H1 (cell line): ENCODE results near the gene MS4A15.

Experiments
- CHD1 ChIP-seq: IDR thresholded peaks from 2 replicates; pipeline ENCODE4 v1.6.1; 2012; ENCODE audit warnings: low read depth, low read length, improper control_type of control experiment
- EZH2 ChIP-seq: fragments of 200-600 bp; sonication (generic); IDR thresholded peaks from 2 replicates; pipeline ENCODE4 v1.7.1; 2012; ENCODE audit warnings: low read depth, mild to moderate bottlenecking, moderate library complexity, low read length, inconsistent platforms; ENCODE audit not compliant: severe bottlenecking
- HDAC6 ChIP-seq: IDR thresholded peaks from one replicate; pipeline ENCODE4 v1.7.1; 2012; ENCODE audit warnings: low read depth, mild to moderate bottlenecking, inconsistent platforms, low read length, moderate library complexity
- MAFK ChIP-seq: IDR thresholded peaks from 2 replicates; pipeline ENCODE4 v1.6.1; 2012; ENCODE audit warnings: low read depth, mild to moderate bottlenecking, improper control_type of control experiment, low read length
- POLR2AphosphoS5 ChIP-seq: IDR thresholded peaks from 2 replicates; pipeline ENCODE4 v1.6.1; 2011; ENCODE audit warnings: low read depth, low read length
- RAD21 ChIP-seq, 2 experiments: IDR thresholded peaks in 1 of 2; conservative IDR thresholded peaks in 1 of 2; 2 replicates each; pipeline ENCODE4 v1.6.1; 2011; ENCODE audit warnings: low read depth in 2 of 2, low read length in 2 of 2, improper control_type of control experiment in 1 of 2, inconsistent platforms in 1 of 2, mild to moderate bottlenecking in 1 of 2, moderate library complexity in 1 of 2
- SUZ12 ChIP-seq: fragments of 200-600 bp; sonication (generic); IDR thresholded peaks from 2 replicates; pipeline ENCODE4 v1.6.1; 2012; ENCODE audit warnings: mild to moderate bottlenecking, inconsistent platforms, low read length, moderate library complexity, mixed read lengths
- TBP ChIP-seq: IDR thresholded peaks from 2 replicates; pipeline ENCODE4 v1.6.1; 2011; ENCODE audit warnings: low read depth, low read length, improper control_type of control experiment
- TEAD4 ChIP-seq: IDR thresholded peaks from 2 replicates; pipeline ENCODE4 v1.6.1; 2012; ENCODE audit warnings: low read depth, low read length, inconsistent platforms, mixed read lengths
- ZNF274 ChIP-seq: IDR thresholded peaks from 2 replicates; pipeline ENCODE4 v1.7.0; 2012; ENCODE audit warnings: low read length, borderline replicate concordance; ENCODE audit errors: extremely low read depth
- TF ChIP-seq, protein P1 (sequence below), 3 experiments: IDR thresholded peaks; 1 replicate in 2 of 3; 2 replicates in 1 of 3; pipeline versions ENCODE4 v1.5.1 to v1.6.1; 2011; ENCODE audit warnings: low read length in 3 of 3, mild to moderate bottlenecking in 3 of 3, inconsistent platforms in 2 of 3, low read depth in 1 of 3, moderate library complexity in 1 of 3; ENCODE audit not compliant: insufficient read depth in 1 of 3; ENCODE audit errors: control extremely low read depth in 1 of 3

- TF ChIP-seq RAD21 (IDR thresholded peaks at IDR 0.05 in 1 of 2, conservative IDR thresholded peaks at IDR 0.05 in 1 of 2; ENCODE audit: low read depth in 2 of 2, low read length in 2 of 2) (no peak), EZH2 (no peak), POLR2AphosphoS5 (no peak), MAFK (no peak), ZNF274 (no peak), TEAD4 (no peak), SUZ12 (no peak), HDAC6 (no peak), CHD1 (no peak), TBP (no peak)
- TF ChIP-seq, protein P1, sequence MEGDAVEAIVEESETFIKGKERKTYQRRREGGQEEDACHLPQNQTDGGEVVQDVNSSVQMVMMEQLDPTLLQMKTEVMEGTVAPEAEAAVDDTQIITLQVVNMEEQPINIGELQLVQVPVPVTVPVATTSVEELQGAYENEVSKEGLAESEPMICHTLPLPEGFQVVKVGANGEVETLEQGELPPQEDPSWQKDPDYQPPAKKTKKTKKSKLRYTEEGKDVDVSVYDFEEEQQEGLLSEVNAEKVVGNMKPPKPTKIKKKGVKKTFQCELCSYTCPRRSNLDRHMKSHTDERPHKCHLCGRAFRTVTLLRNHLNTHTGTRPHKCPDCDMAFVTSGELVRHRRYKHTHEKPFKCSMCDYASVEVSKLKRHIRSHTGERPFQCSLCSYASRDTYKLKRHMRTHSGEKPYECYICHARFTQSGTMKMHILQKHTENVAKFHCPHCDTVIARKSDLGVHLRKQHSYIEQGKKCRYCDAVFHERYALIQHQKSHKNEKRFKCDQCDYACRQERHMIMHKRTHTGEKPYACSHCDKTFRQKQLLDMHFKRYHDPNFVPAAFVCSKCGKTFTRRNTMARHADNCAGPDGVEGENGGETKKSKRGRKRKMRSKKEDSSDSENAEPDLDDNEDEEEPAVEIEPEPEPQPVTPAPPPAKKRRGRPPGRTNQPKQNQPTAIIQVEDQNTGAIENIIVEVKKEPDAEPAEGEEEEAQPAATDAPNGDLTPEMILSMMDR (IDR thresholded peaks at IDR 0.05; ENCODE audit: control extremely low read depth in 1 of 3, insufficient read depth in 1 of 3, low read depth in 1 of 3, low read length in 3 of 3) = no peak
Observed at GRCh38 chr11:60772666-60773065, 16.0 kb downstream of the MS4A15 start.
